Spleen (tissue), 11 donors: ENCODE data around the gene GRID2. TPM values are rescaled to one million over a fixed set of nuclear protein-coding genes. Genes with fewer than 3 reads are reported as not detected.

ENCODE experiments used
- DNase-seq: peaks from one replicate; pipeline ENCODE4 v3.0.0-alpha.2; 2020
- H3K27ac ChIP-seq, 8 donors: fragments of 200-600 bp; sonication (generic) in 7 of 8; 1 replicate in 4 of 8; 2 replicates in 4 of 8; pipeline versions ENCODE4 v1.5.0 to v1.8.0; 2016 to 2021; ENCODE audit warnings: inconsistent platforms in 4 of 8, mild to moderate bottlenecking in 4 of 8, moderate library complexity in 1 of 8
- H3K27me3 ChIP-seq, 7 donors: fragments of 200-600 bp; sonication (generic) in 6 of 7; replicated peaks in 1 of 7; 1 replicate in 4 of 7; 2 replicates in 3 of 7; pipeline versions ENCODE4 v1.5.0 to v1.8.0; 2016 to 2021; ENCODE audit warnings: inconsistent platforms in 3 of 7, mild to moderate bottlenecking in 1 of 7
- H3K36me3 ChIP-seq, 6 donors: fragments of 200-600 bp; sonication (generic) in 5 of 6; 1 replicate in 4 of 6; 2 replicates in 2 of 6; pipeline versions ENCODE4 v1.5.0 to v1.8.0; 2016 to 2021; ENCODE audit warnings: inconsistent platforms in 2 of 6
- H3K4me1 ChIP-seq, 6 donors: fragments of 200-600 bp; sonication (generic) in 5 of 6; 1 replicate in 3 of 6; 2 replicates in 3 of 6; pipeline versions ENCODE4 v1.5.0 to v1.8.0; 2016 to 2021; ENCODE audit warnings: inconsistent platforms in 3 of 6
- H3K4me3 ChIP-seq, 8 donors: fragments of 200-600 bp; sonication (generic) in 7 of 8; 1 replicate in 4 of 8; 2 replicates in 4 of 8; pipeline versions ENCODE4 v1.5.0 to v1.8.0; 2016 to 2021; ENCODE audit warnings: inconsistent platforms in 4 of 8, mild to moderate bottlenecking in 4 of 8, moderate library complexity in 2 of 8
- H3K9me3 ChIP-seq, 8 donors: fragments of 200-600 bp; sonication (generic) in 7 of 8; 1 replicate in 4 of 8; 2 replicates in 4 of 8; pipeline versions ENCODE4 v1.5.0 to v1.8.0; 2016 to 2021; ENCODE audit warnings: inconsistent platforms in 4 of 8
- CTCF ChIP-seq, 11 experiments: fragments of 200-600 bp in 7 of 11; fragments of 450-650 bp in 4 of 11; sonication (generic) in 4 of 11; IDR thresholded peaks in 8 of 11; conservative IDR thresholded peaks in 3 of 11; 1 replicate in 7 of 11; 2 replicates in 4 of 11; pipeline versions ENCODE4 v1.4.0 to v1.8.0; 2016 to 2021; ENCODE audit warnings: antibody characterized with exemption in 11 of 11, inconsistent platforms in 4 of 11, mild to moderate bottlenecking in 1 of 11
- POLR2A ChIP-seq, 3 donors: fragments of 450-650 bp; IDR thresholded peaks; one replicate each; pipeline ENCODE4 v1.5.1; 2017; ENCODE audit warnings: antibody characterized with exemption in 3 of 3, mild to moderate bottlenecking in 1 of 3
- POLR2AphosphoS5 ChIP-seq, 3 donors: sonication (generic); formaldehyde crosslinking; IDR thresholded peaks; one replicate each; pipeline ENCODE4 v1.5.1; 2017; ENCODE audit warnings: antibody characterized with exemption in 3 of 3
- WGBS, 5 donors: extraction: QIAGEN DNeasy Blood & Tissue Kit in 3 of 5; methylation state at CpG; one replicate each; pipeline versions ENCODE4 v1.1.5 to v1.1.7; 2013 to 2018; 5-methylcytosine and 5-hydroxymethylcytosine counted together
- intact Hi-C: fragments of 100-400 bp; cut with DNase I; formaldehyde crosslinking; loops from one replicate; pipeline ENCODE4 v1.15.0; 2023; ENCODE audit warnings: low total_unique reads
- polyA plus RNA-seq, 3 donors: library from polyadenylated mRNA; stranded (reverse); fragments of 200-250 nt; gene quantifications; one replicate each; pipeline ENCODE4 v1.2.1, GENCODE V29; 2013
- total RNA-seq, 7 donors: library from RNA; depleted of rRNA in 3 of 7; stranded (reverse); fragments of >200 nt in 3 of 7; fragmentation: NEBNext Ultra II Directional in 4 of 7; extraction: Animal tissue kit (Norgen Biotek cat#: 25700) in 4 of 7; gene quantifications; one replicate each; pipeline versions ENCODE4 v1.1.0 to v1.2.1, GENCODE V29; 2016 to 2021
- donor health status: healthy with polysubstance abuse.
- donor health status: DM: no; HTN: no; CAD: no; lungs with moderate emphysema.
- donor health status: DM: no; HTN: no; CAD: no.
- donor health status: Bipolar disorder and iron deficiency.
- donor health status: healthy.
- donor health status: DM: no; HTN: no; CAD: no.
- donor health status: DM: yes; HTN: yes; CAD: no.

Gene GRID2
- total and polyA plus RNA-seq, 10 donors: 0.03 to 0.92 (median 0.22) TPM; not detected in 4

GRCh38 chr4:93407493-93408275 is 1103.9 kb downstream of the GRID2 start:
- no peak for DNase-seq
- no peaks in the 10 kb centered on the region for H3K9me3 ChIP-seq
- H3K27ac ChIP-seq: no peak overlapping the region
- intact Hi-C loops: no loop called here
- no peak for TF ChIP-seq POLR2A (IDR thresholded peaks at IDR 0.05)
- no peak for TF ChIP-seq CTCF (IDR thresholded peaks at IDR 0.05 in 8 of 11, conservative IDR thresholded peaks at IDR 0.05 in 3 of 11)
- TF ChIP-seq POLR2AphosphoS5 (IDR thresholded peaks at IDR 0.05): no peak
- 65 to 89% (median 74%) methylated on average over 5 to 8 of the region's 8 CpGs for WGBS, 5 donors
- H3K36me3 ChIP-seq: no peaks in the 10 kb centered on the region
- no peaks in the 10 kb centered on the region for H3K27me3 ChIP-seq
- no peaks in the 10 kb centered on the region for H3K4me1 ChIP-seq
- no peak overlapping the region for H3K4me3 ChIP-seq

- Histone ChIP-seq H3K4me1 (no peaks in the 10 kb centered on the region), H3K27ac (no peak overlapping the region), H3K27me3 (no peaks in the 10 kb centered on the region), H3K9me3 (no peaks in the 10 kb centered on the region), H3K36me3 (no peaks in the 10 kb centered on the region), H3K4me3 (no peak overlapping the region)
- no peak for TF ChIP-seq POLR2A (IDR thresholded peaks at IDR 0.05)
- TF ChIP-seq CTCF (IDR thresholded peaks at IDR 0.05 in 8 of 11, conservative IDR thresholded peaks at IDR 0.05 in 3 of 11): no peak
- TF ChIP-seq POLR2AphosphoS5 (IDR thresholded peaks at IDR 0.05): no peak
- intact Hi-C loops: no loop called here
- WGBS, 5 donors: 3 to 12% (median 8%) methylated on average over 1 of the region's 1 CpG
- no peak for DNase-seq
Measured at GRCh38 chr4:93409035-93409434, 1105.3 kb downstream of the GRID2 start.

GRCh38 chr4:93414041-93414550 is 1110.3 kb downstream of the GRID2 start:
- TF ChIP-seq POLR2AphosphoS5 (IDR thresholded peaks at IDR 0.05) (no peak), POLR2A (IDR thresholded peaks at IDR 0.05) (no peak), CTCF (IDR thresholded peaks at IDR 0.05 in 8 of 11, conservative IDR thresholded peaks at IDR 0.05 in 3 of 11) (no peak)
- intact Hi-C loops: no loop called here
- H3K4me1 ChIP-seq: no peaks in the 10 kb centered on the region
- 61 to 89% (median 84%) methylated on average over 1 of the region's 1 CpG for WGBS, 5 donors
- DNase-seq: no peak
- no peaks in the 10 kb centered on the region for H3K36me3 ChIP-seq
- no peaks in the 10 kb centered on the region for H3K9me3 ChIP-seq
- H3K27ac ChIP-seq: no peak overlapping the region
- no peak overlapping the region for H3K4me3 ChIP-seq
- no peaks in the 10 kb centered on the region for H3K27me3 ChIP-seq

GRCh38 chr4:93416344-93417128 is 1112.8 kb downstream of the GRID2 start:
- no peak for DNase-seq
- H3K9me3 ChIP-seq: no peaks in the 10 kb centered on the region
- intact Hi-C loops: no loop called here
- H3K4me1 ChIP-seq: no peaks in the 10 kb centered on the region
- H3K36me3 ChIP-seq: no peaks in the 10 kb centered on the region
- H3K27me3 ChIP-seq: no peaks in the 10 kb centered on the region
- 67 to 76% (median 73%) methylated on average over 4 of the region's 4 CpGs for WGBS, 5 donors
- TF ChIP-seq POLR2A (IDR thresholded peaks at IDR 0.05) (no peak), POLR2AphosphoS5 (IDR thresholded peaks at IDR 0.05) (no peak), CTCF (IDR thresholded peaks at IDR 0.05 in 8 of 11, conservative IDR thresholded peaks at IDR 0.05 in 3 of 11) (no peak)
- H3K4me3 ChIP-seq: no peak overlapping the region
- no peak overlapping the region for H3K27ac ChIP-seq
